ENCODE measurements around the gene PLS3. TPM values are rescaled to one million over a fixed set of nuclear protein-coding genes. Genes with fewer than 3 reads are reported as not detected.

Gene PLS3
- total RNA-seq, 4 donors from 2014 or later, result 11.0 to 23.1 (median 13.1) TPM

DNA sequence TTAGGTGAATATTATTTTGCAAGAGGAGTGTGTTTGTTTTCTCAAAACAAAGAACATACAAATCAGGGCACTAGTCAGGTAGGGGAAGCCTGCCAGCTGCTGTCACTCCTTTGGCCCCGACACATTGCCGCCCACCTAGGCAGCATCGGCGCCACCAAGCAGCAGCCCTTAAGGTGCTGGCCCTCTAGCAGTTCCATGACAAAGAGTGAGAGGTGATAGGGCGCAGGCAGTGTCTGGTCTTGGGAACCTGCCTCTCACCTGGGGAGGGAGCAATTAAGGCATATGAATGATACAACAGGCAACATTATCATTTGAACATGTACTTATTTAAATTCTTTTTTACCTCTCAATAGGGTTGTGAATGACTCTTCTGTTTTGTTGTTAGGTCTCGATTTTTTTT, 135.1 kb downstream of the PLS3 start:
- Histone ChIP-seq H3K27me3 (no peaks in the 10 kb centered on the region), H3K9me3 (no peaks in the 10 kb centered on the region), H3K36me3 (no peaks in the 10 kb centered on the region), H3K4me1 (no peaks in the 10 kb centered on the region), H3K4me3 (no peak overlapping the region), H3K27ac (no peak overlapping the region)
- DNase-seq, result no peak
- no peak for TF ChIP-seq POLR2A (IDR thresholded peaks at IDR 0.05)
- TF ChIP-seq, protein P1, sequence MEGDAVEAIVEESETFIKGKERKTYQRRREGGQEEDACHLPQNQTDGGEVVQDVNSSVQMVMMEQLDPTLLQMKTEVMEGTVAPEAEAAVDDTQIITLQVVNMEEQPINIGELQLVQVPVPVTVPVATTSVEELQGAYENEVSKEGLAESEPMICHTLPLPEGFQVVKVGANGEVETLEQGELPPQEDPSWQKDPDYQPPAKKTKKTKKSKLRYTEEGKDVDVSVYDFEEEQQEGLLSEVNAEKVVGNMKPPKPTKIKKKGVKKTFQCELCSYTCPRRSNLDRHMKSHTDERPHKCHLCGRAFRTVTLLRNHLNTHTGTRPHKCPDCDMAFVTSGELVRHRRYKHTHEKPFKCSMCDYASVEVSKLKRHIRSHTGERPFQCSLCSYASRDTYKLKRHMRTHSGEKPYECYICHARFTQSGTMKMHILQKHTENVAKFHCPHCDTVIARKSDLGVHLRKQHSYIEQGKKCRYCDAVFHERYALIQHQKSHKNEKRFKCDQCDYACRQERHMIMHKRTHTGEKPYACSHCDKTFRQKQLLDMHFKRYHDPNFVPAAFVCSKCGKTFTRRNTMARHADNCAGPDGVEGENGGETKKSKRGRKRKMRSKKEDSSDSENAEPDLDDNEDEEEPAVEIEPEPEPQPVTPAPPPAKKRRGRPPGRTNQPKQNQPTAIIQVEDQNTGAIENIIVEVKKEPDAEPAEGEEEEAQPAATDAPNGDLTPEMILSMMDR (IDR thresholded peaks at IDR 0.05), result no peak

DNA sequence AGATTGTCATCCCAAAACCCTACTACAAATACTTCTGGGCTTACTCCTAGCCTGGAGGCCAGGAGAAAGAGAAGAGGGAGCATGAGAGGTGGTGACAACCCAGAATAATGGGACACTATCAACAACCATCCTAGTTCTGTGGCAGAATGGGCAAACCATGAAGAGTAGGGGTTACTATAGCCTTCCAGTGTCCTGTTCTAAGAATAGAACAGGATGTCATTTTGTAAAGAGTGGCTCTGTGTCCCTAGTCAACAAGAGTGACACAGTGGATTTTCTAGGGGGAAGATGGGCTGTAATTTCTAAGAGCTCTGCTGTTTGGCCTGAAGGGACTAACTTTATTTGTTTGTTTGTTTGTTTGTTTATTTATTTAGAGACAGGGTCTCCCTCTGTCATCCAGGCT, 136.0 kb downstream of the PLS3 start:
- H3K27ac ChIP-seq, result no peak overlapping the region
- H3K4me1 ChIP-seq, result no peaks in the 10 kb centered on the region
- no peaks in the 10 kb centered on the region for H3K27me3 ChIP-seq
- TF ChIP-seq POLR2A (IDR thresholded peaks at IDR 0.05), result no peak
- TF ChIP-seq, protein P1 (IDR thresholded peaks at IDR 0.05), result no peak
- no peaks in the 10 kb centered on the region for H3K9me3 ChIP-seq
- no peak overlapping the region for H3K4me3 ChIP-seq
- no peaks in the 10 kb centered on the region for H3K36me3 ChIP-seq
- no peak for DNase-seq

DNA sequence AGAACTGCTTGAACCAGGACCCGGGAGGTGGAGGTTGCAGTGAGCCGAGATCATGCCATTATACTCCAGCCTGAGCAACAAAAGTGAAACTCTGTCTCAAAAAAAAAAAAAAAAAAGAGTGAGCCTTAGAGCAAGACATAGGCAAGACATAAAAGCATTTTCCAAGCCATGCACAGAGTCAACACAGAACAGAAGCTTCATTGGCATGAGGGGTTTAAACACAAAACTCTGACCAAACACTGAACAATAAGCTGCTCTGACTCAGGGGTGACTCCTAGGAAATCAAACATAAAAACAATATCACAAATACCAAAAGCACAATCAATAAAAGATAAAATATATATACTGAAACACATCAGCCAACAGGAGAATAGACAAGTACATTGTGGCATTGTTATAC, 136.8 kb downstream of the PLS3 start:
- no peaks in the 10 kb centered on the region for H3K27me3 ChIP-seq

More for the DNA sequence above, 136.8 kb downstream of the PLS3 start:
- no peak for DNase-seq
- TF ChIP-seq POLR2A (IDR thresholded peaks at IDR 0.05), result no peak
- TF ChIP-seq, protein P1 (IDR thresholded peaks at IDR 0.05), result no peak
- Histone ChIP-seq H3K4me3 (no peak overlapping the region), H3K36me3 (no peaks in the 10 kb centered on the region), H3K27ac (no peak overlapping the region), H3K4me1 (no peaks in the 10 kb centered on the region), H3K9me3 (no peaks in the 10 kb centered on the region)

Small RNAs within 50 kb of the gene (small RNA-seq; reads per million reads assigned to genes)
- gene RF00264, result 0 reads per million in 2 donors
